NCI-H460 (cell line): Measurements from ENCODE around the gene MUC4. TPM values are rescaled to one million over a fixed set of nuclear protein-coding genes. Genes with fewer than 3 reads are reported as not detected.
A peak's percentile ranks its signal among the peaks of the same experiment; 100 is the strongest.

Source experiments
- DNase-seq: peaks from one replicate; pipeline ENCODE4 v3.0.0-alpha.2; 2016; ENCODE audit warnings: low read depth; ENCODE audit errors: extremely low read depth
- small RNA-seq, 2 experiments: library from RNA; depleted of rRNA; stranded (forward); fragments of <200 nt; gene quantifications; one replicate each; pipeline ENCODE3, GENCODE V24; 2014
- total RNA-seq: library from RNA; depleted of rRNA; stranded (reverse); fragments of >200 nt; shearing (Covaris generic); gene quantifications from 2 replicates; pipeline ENCODE4 v1.2.3, GENCODE V29; 2014; rRNA removed

MUC4 gene
- total RNA-seq, 1 experiment from 2014 or later = not detected

GRCh38 chr3:195705081-195705991 is 106.4 kb downstream of the MUC4 start:
- DNase-seq = no peak

- no peak for DNase-seq
These were observed 107.2 kb downstream of the MUC4 start for GRCh38 chr3:195704433-195704999.

- no peak for DNase-seq
These were observed 108.0 kb downstream of the MUC4 start for GRCh38 chr3:195703776-195704175.

- DNase-seq = no peak
These were observed 110.5 kb downstream of the MUC4 start for GRCh38 chr3:195701042-195701915.

- DNase-seq = no peak
These were observed 111.4 kb downstream of the MUC4 start for GRCh38 chr3:195700319-195700718.

GRCh38 chr3:195699860-195700259 is 111.9 kb downstream of the MUC4 start:
- no peak for DNase-seq

GRCh38 chr3:195699388-195699771 is 112.3 kb downstream of the MUC4 start:
- DNase-seq = no peak

- DNase-seq = no peak
These were observed 112.9 kb downstream of the MUC4 start for GRCh38 chr3:195698647-195699387.

- DNase-seq = no peak
These were observed 113.4 kb downstream of the MUC4 start for GRCh38 chr3:195698325-195698646.

GRCh38 chr3:195697582-195698324 is 114.0 kb downstream of the MUC4 start:
- peak; percentile 55 for DNase-seq

Small RNA genes lying within 50 kb of the gene (small RNA-seq; reads per million reads assigned to genes)
- gene MIR570 = 0 to 0.12 reads per million in 2 experiments

Other genes with a start within 250 kb of the MUC4 start
- gene APOD, start 228.0 kb downstream of the MUC4 start, total RNA-seq = 0.15 TPM in 1 of 2 replicates, not detected in the other
- 0.15 and 0.23 TPM in 2 replicates for gene MUC20, start 91.0 kb downstream of the MUC4 start, total RNA-seq
- gene TNK2, start 96.6 kb upstream of the MUC4 start, total RNA-seq = 7.8 and 11.8 TPM in 2 replicates